Activated CD8-positive, alpha-beta memory T cell treated with anti-CD3 and anti-CD28 coated beads, Interleukin-2, amount 50 U/mL, for 4 hours (primary cell): Measurements from ENCODE around the gene LRRC39.

Experiments
- DNase-seq: peaks from one replicate; pipeline ENCODE4 v3.0.0-alpha.2; 2020

The LRRC39 gene

GRCh38 chr1:100146958-100147357 is 31.1 kb downstream of the LRRC39 start:
- no peak for DNase-seq

- no peak for DNase-seq
Observed at GRCh38 chr1:100145116-100145515, 32.9 kb downstream of the LRRC39 start.

- no peak for DNase-seq
Observed at GRCh38 chr1:100142343-100142742, 35.7 kb downstream of the LRRC39 start.

GRCh38 chr1:100141192-100141591 is 36.9 kb downstream of the LRRC39 start:
- no peak for DNase-seq

GRCh38 chr1:100137602-100138001 is 40.5 kb downstream of the LRRC39 start:
- no peak for DNase-seq

GRCh38 chr1:100134872-100135271 is 43.2 kb downstream of the LRRC39 start:
- DNase-seq = no peak

- peak; percentile 92 for DNase-seq
Observed at GRCh38 chr1:100132566-100133477, 45.2 kb downstream of the LRRC39 start, which contains the start of the genes SASS6 and TRMT13. TSS of gene SASS6 (minus strand) at chr1:100132930. CDS start at chr1:100132814, 116 bp downstream. TSS of gene TRMT13 (plus strand) at chr1:100133163. CDS start at chr1:100133169, 6 bp downstream.

GRCh38 chr1:100131623-100132022 is 46.4 kb downstream of the LRRC39 start:
- no peak for DNase-seq

GRCh38 chr1:100130552-100131077 is 47.4 kb downstream of the LRRC39 start:
- DNase-seq = no peak

- DNase-seq = no peak
Observed at GRCh38 chr1:100127226-100127625, 50.8 kb downstream of the LRRC39 start.

- no peak for DNase-seq
Observed at GRCh38 chr1:100122177-100122576, 55.9 kb downstream of the LRRC39 start.

- DNase-seq = no peak
Observed at GRCh38 chr1:100115524-100115923, 62.5 kb downstream of the LRRC39 start.

GRCh38 chr1:100109554-100110066 is 68.4 kb downstream of the LRRC39 start:
- no peak for DNase-seq

- DNase-seq = no peak
Observed at GRCh38 chr1:100107696-100108095, 70.4 kb downstream of the LRRC39 start.

- no peak for DNase-seq
Observed at GRCh38 chr1:100101564-100101963, 76.5 kb downstream of the LRRC39 start.

- DNase-seq = no peak
Observed at GRCh38 chr1:100100202-100100601, 77.9 kb downstream of the LRRC39 start.
